Tibial nerve (tissue), 4 donors: ENCODE results near the gene TMED1. TPM values are rescaled to one million over a fixed set of nuclear protein-coding genes. Genes with fewer than 3 reads are reported as not detected.

Experiments
- DNase-seq, 2 donors: peaks; one replicate each; pipeline ENCODE4 v3.0.0-alpha.2; 2019; ENCODE audit warnings: low spot score in 2 of 2
- H3K27ac ChIP-seq, 4 donors: fragments of 200-600 bp; sonication (generic) in 3 of 4; one replicate each; pipeline ENCODE4 v1.5.1; 2017 to 2019; ENCODE audit warnings: mild to moderate bottlenecking in 1 of 4
- H3K27me3 ChIP-seq, 2 donors: fragments of 200-600 bp; sonication (generic) in 1 of 2; one replicate each; pipeline versions ENCODE4 v1.5.1 to v1.6.0; 2017 to 2019
- H3K36me3 ChIP-seq, 3 donors: fragments of 200-600 bp; sonication (generic); one replicate each; pipeline ENCODE4 v1.5.1; 2018 to 2019
- H3K4me1 ChIP-seq, 4 donors: fragments of 200-600 bp; sonication (generic) in 3 of 4; one replicate each; pipeline ENCODE4 v1.5.1; 2017 to 2019
- H3K4me3 ChIP-seq, 4 donors: fragments of 200-600 bp; sonication (generic) in 3 of 4; one replicate each; pipeline ENCODE4 v1.5.1; 2017 to 2019; ENCODE audit warnings: mild to moderate bottlenecking in 1 of 4, moderate library complexity in 1 of 4
- H3K9me3 ChIP-seq, 4 donors: fragments of 200-600 bp; sonication (generic) in 3 of 4; one replicate each; pipeline ENCODE4 v1.5.1; 2017 to 2019
- CTCF ChIP-seq, 5 experiments: fragments of 200-600 bp in 3 of 5; fragments of 450-650 bp in 2 of 5; sonication (generic) in 3 of 5; IDR thresholded peaks; one replicate each; pipeline ENCODE4 v1.5.1; 2016 to 2019; ENCODE audit warnings: antibody characterized with exemption in 5 of 5, mild to moderate bottlenecking in 3 of 5, moderate library complexity in 2 of 5
- EP300 ChIP-seq, 2 donors: sonication (generic); formaldehyde crosslinking; IDR thresholded peaks; one replicate each; pipeline ENCODE4 v1.6.1; 2017; ENCODE audit warnings: antibody characterized with exemption in 2 of 2, mild to moderate bottlenecking in 1 of 2
- POLR2A ChIP-seq, 2 donors: fragments of 450-650 bp; IDR thresholded peaks; one replicate each; pipeline ENCODE4 v1.6.1; 2017; ENCODE audit warnings: antibody characterized with exemption in 2 of 2, mild to moderate bottlenecking in 2 of 2, moderate library complexity in 2 of 2
- WGBS, 2 donors: methylation state at CpG; one replicate each; pipeline ENCODE4 v1.1.5; 2018; 5-methylcytosine and 5-hydroxymethylcytosine counted together
- total RNA-seq, 4 donors: library from RNA; depleted of rRNA; stranded (reverse); fragments of >200 nt; gene quantifications; one replicate each; pipeline ENCODE4 v1.1.0, GENCODE V29; 2016

Gene TMED1
- total RNA-seq, 4 donors from 2014 or later = 18.0 to 33.7 (median 29.7) TPM

- H3K27ac ChIP-seq = no peak overlapping the region
- WGBS, 2 donors = 76 to 79% methylated on average over 9 of the region's 9 CpGs
These were observed 35.5 kb downstream of the TMED1 start for GRCh38 chr19:10800488-10800887.

GRCh38 chr19:10797541-10798256 lies 38.3 kb downstream of the TMED1 start:
- 64 to 67% methylated on average over 18 of the region's 19 CpGs for WGBS, 2 donors
- no peak for DNase-seq

More at GRCh38 chr19:10800488-10800887, 35.5 kb downstream of the TMED1 start:
- no peak overlapping the region for H3K4me3 ChIP-seq
- no peaks in the 10 kb centered on the region for H3K9me3 ChIP-seq
- H3K27me3 ChIP-seq = no peaks in the 10 kb centered on the region
- no peak for DNase-seq
- H3K4me1 ChIP-seq = no peaks in the 10 kb centered on the region
- TF ChIP-seq EP300 (IDR thresholded peaks at IDR 0.05) (no peak), CTCF (IDR thresholded peaks at IDR 0.05) (no peak), POLR2A (IDR thresholded peaks at IDR 0.05) (no peak)
- peaks cover 0 to 100% (median 46%) of the 10 kb centered on the region in 3 donors for H3K36me3 ChIP-seq

GRCh38 chr19:10797078-10797477 lies 38.9 kb downstream of the TMED1 start:
- DNase-seq = no peak
- WGBS, 2 donors = 73 to 76% methylated on average over 14 of the region's 14 CpGs
- Histone ChIP-seq H3K27ac (peak overlapping the region in 1 of 4 donors; percentile 5), H3K36me3 (peaks cover 5 to 98% (median 42%) of the 10 kb centered on the region in 3 donors), H3K27me3 (no peaks in the 10 kb centered on the region), H3K9me3 (no peaks in the 10 kb centered on the region), H3K4me3 (no peak overlapping the region), H3K4me1 (no peaks in the 10 kb centered on the region)
- TF ChIP-seq POLR2A (IDR thresholded peaks at IDR 0.05) (no peak), CTCF (IDR thresholded peaks at IDR 0.05) (no peak), EP300 (IDR thresholded peaks at IDR 0.05) (no peak)

More at GRCh38 chr19:10797541-10798256, 38.3 kb downstream of the TMED1 start:
- TF ChIP-seq CTCF (IDR thresholded peaks at IDR 0.05) (no peak), POLR2A (IDR thresholded peaks at IDR 0.05) (no peak), EP300 (IDR thresholded peaks at IDR 0.05) (no peak)
- Histone ChIP-seq H3K9me3 (no peaks in the 10 kb centered on the region), H3K27me3 (no peaks in the 10 kb centered on the region), H3K4me3 (no peak overlapping the region), H3K4me1 (no peaks in the 10 kb centered on the region), H3K27ac (peak overlapping the region in 1 of 4 donors; percentile 5), H3K36me3 (peaks cover 5 to 98% (median 48%) of the 10 kb centered on the region in 3 donors)

- H3K36me3 ChIP-seq = peaks cover 5 to 98% (median 38%) of the 10 kb centered on the region in 3 donors
- no peaks in the 10 kb centered on the region for H3K9me3 ChIP-seq
- TF ChIP-seq CTCF (IDR thresholded peaks at IDR 0.05) = no peak
- TF ChIP-seq POLR2A (IDR thresholded peaks at IDR 0.05) = no peak
- TF ChIP-seq EP300 (IDR thresholded peaks at IDR 0.05) = no peak
- H3K27ac ChIP-seq = no peak overlapping the region
- 87 to 88% methylated on average over 14 to 19 of the region's 19 CpGs for WGBS, 2 donors
- H3K27me3 ChIP-seq = no peaks in the 10 kb centered on the region
- no peaks in the 10 kb centered on the region for H3K4me1 ChIP-seq
- no peak for DNase-seq
- H3K4me3 ChIP-seq = no peak overlapping the region
These were observed 39.4 kb downstream of the TMED1 start for GRCh38 chr19:10796653-10797052.

GRCh38 chr19:10789866-10790265 lies 46.1 kb downstream of the TMED1 start:
- WGBS, 2 donors = 90 to 92% methylated on average over 10 of the region's 10 CpGs
- H3K4me1 ChIP-seq = no peaks in the 10 kb centered on the region
- no peak overlapping the region for H3K4me3 ChIP-seq
- no peak overlapping the region for H3K27ac ChIP-seq
- no peak for TF ChIP-seq POLR2A (IDR thresholded peaks at IDR 0.05)
- TF ChIP-seq EP300 (IDR thresholded peaks at IDR 0.05) = no peak
- no peak for TF ChIP-seq CTCF (IDR thresholded peaks at IDR 0.05)
- no peaks in the 10 kb centered on the region for H3K27me3 ChIP-seq
- H3K9me3 ChIP-seq = no peaks in the 10 kb centered on the region
- H3K36me3 ChIP-seq = peaks cover 5 to 98% (median 35%) of the 10 kb centered on the region in 3 donors
- no peak for DNase-seq
